Measurements from ENCODE around the gene CAMTA1.

DNA sequence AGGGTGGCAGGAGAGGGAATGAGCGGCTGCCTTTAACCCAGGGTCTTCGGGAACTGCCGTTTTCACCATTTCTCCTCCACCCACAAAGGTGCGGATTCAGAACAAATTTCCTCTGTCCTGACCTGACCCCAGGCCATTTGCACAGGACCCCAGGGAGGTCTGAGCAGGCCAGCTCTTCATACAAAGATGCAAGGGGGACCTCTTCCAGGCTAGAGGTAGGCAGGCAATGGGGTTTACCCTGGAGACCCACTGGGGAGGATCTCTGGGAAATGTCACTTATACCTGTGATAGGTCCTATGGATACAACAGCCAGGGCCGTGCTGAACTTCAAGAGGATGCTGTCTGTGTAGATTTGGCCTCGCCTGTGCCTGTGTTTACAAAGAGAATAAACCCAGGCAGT lies 896.1 kb downstream of the CAMTA1 start:
- TF ChIP-seq CTCF (optimal IDR thresholded peaks at IDR 0.05 in 1 of 3, IDR thresholded peaks at IDR 0.05 in 1 of 3, conservative IDR thresholded peaks at IDR 0.05 in 1 of 3; ENCODE audit: extremely low read depth in 1 of 3, insufficient read depth in 2 of 3, low read length in 3 of 3), result no peak
- no peak for TF ChIP-seq EZH2 (IDR thresholded peaks at IDR 0.05; ENCODE audit: low read length)

All from keratinocyte (primary cell).